Breast epithelium (tissue), 4 donors: Measurements from ENCODE around the gene TCAF1. TPM values are rescaled to one million over a fixed set of nuclear protein-coding genes. Genes with fewer than 3 reads are reported as not detected.
A peak's percentile ranks its signal among the peaks of the same experiment; 100 is the strongest.

Source experiments
- DNase-seq, 2 donors: peaks; one replicate each; pipeline ENCODE4 v3.0.0-alpha.2; 2019; ENCODE audit warnings: low spot score in 2 of 2
- H3K27ac ChIP-seq, 2 donors: fragments of 200-600 bp; sonication (generic) in 1 of 2; one replicate each; pipeline ENCODE4 v1.5.1; 2016 to 2019; ENCODE audit warnings: mild to moderate bottlenecking in 1 of 2
- H3K27me3 ChIP-seq, 2 donors: fragments of 200-600 bp; sonication (generic) in 1 of 2; one replicate each; pipeline versions ENCODE4 v1.5.1 to v1.6.0; 2017 to 2019; ENCODE audit warnings: control low read depth in 1 of 2, mild to moderate bottlenecking in 1 of 2
- H3K36me3 ChIP-seq: fragments of 200-600 bp; one replicate; pipeline ENCODE4 v1.5.1; 2019
- H3K4me1 ChIP-seq, 2 donors: fragments of 200-600 bp; sonication (generic); one replicate each; pipeline ENCODE4 v1.5.1; 2016 to 2019; ENCODE audit warnings: control low read depth in 1 of 2
- H3K4me3 ChIP-seq, 3 donors: fragments of 200-600 bp; sonication (generic); 1 replicate in 2 of 3; 2 replicates in 1 of 3; pipeline ENCODE4 v1.5.1; 2016 to 2019; ENCODE audit warnings: mild to moderate bottlenecking in 3 of 3, moderate library complexity in 2 of 3
- H3K9me3 ChIP-seq, 2 donors: fragments of 200-600 bp; sonication (generic) in 1 of 2; one replicate each; pipeline ENCODE4 v1.5.1; 2016 to 2019; ENCODE audit warnings: control low read depth in 1 of 2
- POLR2A ChIP-seq: fragments of 450-650 bp; IDR thresholded peaks from one replicate; pipeline ENCODE4 v1.6.1; 2016; ENCODE audit warnings: antibody characterized with exemption, mild to moderate bottlenecking, moderate library complexity
- POLR2AphosphoS5 ChIP-seq, 3 donors: sonication (generic); formaldehyde crosslinking; IDR thresholded peaks; one replicate each; pipeline ENCODE4 v1.6.1; 2017; ENCODE audit warnings: antibody characterized with exemption in 3 of 3
- intact Hi-C: fragments of 100-400 bp; cut with DNase I; formaldehyde crosslinking; loops from one replicate; pipeline ENCODE4 v1.15.1; 2023; ENCODE audit warnings: low total_unique reads
- total RNA-seq, 3 donors: library from RNA; depleted of rRNA; stranded (reverse); fragments of >200 nt; gene quantifications; one replicate each; pipeline ENCODE4 v1.1.0, GENCODE V29; 2016
- TF ChIP-seq, protein P1 (sequence below), 3 donors: fragments of 450-650 bp; IDR thresholded peaks; one replicate each; pipeline ENCODE4 v1.5.1; 2016 to 2017; ENCODE audit warnings: antibody characterized with exemption in 3 of 3, mild to moderate bottlenecking in 3 of 3, moderate library complexity in 3 of 3

Gene TCAF1
- total RNA-seq, 3 donors from 2014 or later = 44.5 to 51.4 (median 49.8) TPM

DNA sequence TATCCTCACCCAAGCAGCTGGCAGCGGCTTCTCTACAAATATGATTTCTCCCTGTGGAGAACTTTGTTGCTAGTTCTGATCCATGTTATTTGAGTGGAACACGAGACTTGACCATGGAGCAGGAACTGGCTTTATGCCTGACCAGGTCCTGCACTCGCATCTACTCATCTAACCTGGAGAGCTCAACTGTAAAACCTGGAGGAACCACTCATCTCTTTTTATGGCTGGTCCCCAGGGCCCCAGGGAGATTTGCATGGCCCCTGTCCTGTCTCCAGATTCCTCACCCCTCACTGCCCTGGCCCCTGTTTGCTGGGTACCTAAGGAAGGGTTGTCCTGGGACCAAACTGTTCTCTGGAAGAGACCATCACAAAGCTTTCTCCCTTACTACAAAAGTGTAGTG, 16.0 kb downstream of the TCAF1 start:
- Histone ChIP-seq H3K4me1 (no peaks in the 10 kb centered on the region), H3K27ac (no peak overlapping the region), H3K36me3 (no peaks in the 10 kb centered on the region), H3K4me3 (no peak overlapping the region), H3K9me3 (peaks cover 0 to 4% of the 10 kb centered on the region in 2 donors), H3K27me3 (no peaks in the 10 kb centered on the region)
- no peak for DNase-seq
- intact Hi-C loops = no loop called here
- no peak for TF ChIP-seq POLR2AphosphoS5 (IDR thresholded peaks at IDR 0.05)
- TF ChIP-seq, protein P1, sequence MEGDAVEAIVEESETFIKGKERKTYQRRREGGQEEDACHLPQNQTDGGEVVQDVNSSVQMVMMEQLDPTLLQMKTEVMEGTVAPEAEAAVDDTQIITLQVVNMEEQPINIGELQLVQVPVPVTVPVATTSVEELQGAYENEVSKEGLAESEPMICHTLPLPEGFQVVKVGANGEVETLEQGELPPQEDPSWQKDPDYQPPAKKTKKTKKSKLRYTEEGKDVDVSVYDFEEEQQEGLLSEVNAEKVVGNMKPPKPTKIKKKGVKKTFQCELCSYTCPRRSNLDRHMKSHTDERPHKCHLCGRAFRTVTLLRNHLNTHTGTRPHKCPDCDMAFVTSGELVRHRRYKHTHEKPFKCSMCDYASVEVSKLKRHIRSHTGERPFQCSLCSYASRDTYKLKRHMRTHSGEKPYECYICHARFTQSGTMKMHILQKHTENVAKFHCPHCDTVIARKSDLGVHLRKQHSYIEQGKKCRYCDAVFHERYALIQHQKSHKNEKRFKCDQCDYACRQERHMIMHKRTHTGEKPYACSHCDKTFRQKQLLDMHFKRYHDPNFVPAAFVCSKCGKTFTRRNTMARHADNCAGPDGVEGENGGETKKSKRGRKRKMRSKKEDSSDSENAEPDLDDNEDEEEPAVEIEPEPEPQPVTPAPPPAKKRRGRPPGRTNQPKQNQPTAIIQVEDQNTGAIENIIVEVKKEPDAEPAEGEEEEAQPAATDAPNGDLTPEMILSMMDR (IDR thresholded peaks at IDR 0.05) = no peak

DNA sequence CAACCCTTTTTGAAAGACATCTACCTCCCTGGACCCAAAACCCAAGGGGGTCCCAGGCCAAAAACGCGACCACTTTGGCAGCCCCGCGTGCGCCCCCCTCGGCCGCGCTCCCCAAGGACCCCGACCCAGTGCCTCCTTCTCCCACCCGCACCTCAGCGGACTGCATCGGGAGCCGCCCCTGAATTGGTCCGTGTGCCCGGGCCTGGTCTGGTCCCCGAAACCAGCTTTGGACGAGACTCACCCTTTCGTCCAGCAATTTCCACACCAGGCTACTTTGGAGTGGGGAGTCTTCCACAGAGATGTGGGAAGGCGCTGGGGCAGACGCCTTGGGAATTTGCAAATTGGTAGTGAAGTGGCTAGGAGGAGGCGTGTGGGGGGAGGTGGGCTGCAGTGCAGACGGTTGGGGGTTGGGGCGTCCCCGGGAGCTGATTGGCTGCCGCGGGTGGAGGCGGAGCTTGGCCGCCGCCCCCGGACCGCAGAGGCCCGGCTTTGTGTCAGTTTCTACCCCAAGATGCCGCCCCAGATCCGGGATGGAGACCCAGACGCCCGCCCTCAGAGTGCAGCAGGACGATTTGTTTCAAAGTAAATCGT, 16.9 kb downstream of the TCAF1 start:
- Histone ChIP-seq H3K27me3 (no peaks in the 10 kb centered on the region), H3K4me1 (no peaks in the 10 kb centered on the region), H3K4me3 (peak overlapping the region; percentile 34 to 68 (median 47)), H3K36me3 (no peaks in the 10 kb centered on the region), H3K9me3 (peaks cover 0 to under 1% of the 10 kb centered on the region in 2 donors), H3K27ac (peak overlapping the region; percentile 8 to 59)
- DNase-seq = peak in 1 of 2 donors; percentile 52
- intact Hi-C loops = no loop called here
- TF ChIP-seq POLR2AphosphoS5 (IDR thresholded peaks at IDR 0.05) = no peak

DNA sequence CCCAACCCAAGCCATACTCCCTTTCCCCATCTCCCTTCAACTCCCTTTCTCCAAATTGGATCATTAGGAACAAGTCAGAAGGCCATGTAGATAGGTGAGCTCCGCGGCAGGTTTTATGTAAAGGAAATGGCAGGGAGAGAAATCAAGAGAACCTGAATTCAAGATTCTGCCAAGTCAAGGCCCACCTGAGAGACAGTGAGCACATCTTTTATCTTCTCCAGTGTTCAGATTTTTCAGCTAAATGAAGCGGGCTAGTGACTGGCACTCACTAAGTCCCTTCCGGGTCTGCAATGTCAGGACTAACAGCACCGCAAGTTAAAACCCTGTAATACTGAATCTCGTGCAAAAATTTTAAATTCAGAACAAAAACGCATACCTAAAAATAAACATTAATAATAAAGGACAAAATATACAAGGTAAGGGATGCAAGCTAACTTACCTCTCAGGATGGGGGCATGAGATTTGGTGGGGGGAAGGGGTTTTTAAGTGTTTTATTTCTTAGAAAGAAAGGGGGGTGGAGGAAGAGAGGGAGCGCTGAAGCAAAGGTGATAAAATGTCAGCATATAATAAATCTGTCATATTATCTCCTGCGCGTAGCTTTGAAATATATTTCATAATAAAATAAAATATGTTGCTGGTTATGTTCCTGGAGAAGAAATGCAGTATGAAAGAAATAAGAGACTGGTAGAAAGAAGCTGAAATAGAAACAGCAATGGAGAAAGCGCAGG, 17.6 kb downstream of the TCAF1 start:
- peak overlapping the region in 1 of 2 donors; percentile 59 for H3K27ac ChIP-seq
- H3K4me3 ChIP-seq = peak overlapping the region; percentile 34 to 68 (median 47)
- DNase-seq = no peak
- no peaks in the 10 kb centered on the region for H3K4me1 ChIP-seq
- TF ChIP-seq, protein P1 (IDR thresholded peaks at IDR 0.05) = no peak
- TF ChIP-seq POLR2AphosphoS5 (IDR thresholded peaks at IDR 0.05) = no peak
- TF ChIP-seq POLR2A = no peak
- no peaks in the 10 kb centered on the region for H3K9me3 ChIP-seq
- H3K27me3 ChIP-seq = no peaks in the 10 kb centered on the region
- intact Hi-C loops = no loop called here
- H3K36me3 ChIP-seq = no peaks in the 10 kb centered on the region

DNA sequence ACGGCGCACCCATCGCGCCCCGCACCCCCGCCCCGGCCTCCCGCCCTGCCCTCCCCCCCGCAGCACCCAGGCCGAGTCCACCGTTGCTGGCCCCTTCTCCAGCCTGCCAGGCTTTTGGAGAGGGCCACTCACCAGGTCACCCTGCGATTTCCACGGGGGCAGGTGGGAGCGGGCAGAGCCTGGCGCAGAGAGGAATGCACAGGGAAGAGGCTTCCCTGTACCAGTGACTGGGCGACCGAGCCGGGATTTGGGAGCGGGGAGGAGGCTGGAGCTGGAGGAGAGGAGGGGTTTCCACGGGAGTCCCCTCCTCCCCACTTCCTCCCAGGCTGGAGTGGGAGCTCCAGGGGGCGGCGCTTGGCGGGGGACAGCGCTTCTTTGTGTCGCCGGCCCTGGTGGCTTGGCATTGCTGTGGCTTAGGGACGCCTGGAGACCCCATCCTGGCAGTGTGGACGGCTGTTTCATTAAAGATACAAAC, 19.3 kb downstream of the TCAF1 start:
- TF ChIP-seq POLR2AphosphoS5 (IDR thresholded peaks at IDR 0.05) = peak in 2 of 3 donors; percentile 25 to 38
- TF ChIP-seq, protein P1 (IDR thresholded peaks at IDR 0.05) = no peak
- peak overlapping the region; percentile 71 to 91 for H3K27ac ChIP-seq
- H3K4me3 ChIP-seq = peak overlapping the region; percentile 62 to 90 (median 69)
- intact Hi-C loops = no loop called here
- H3K36me3 ChIP-seq = no peaks in the 10 kb centered on the region
- H3K9me3 ChIP-seq = no peaks in the 10 kb centered on the region
- H3K27me3 ChIP-seq = no peaks in the 10 kb centered on the region
- peak in 1 of 2 donors; percentile 65 for DNase-seq
- H3K4me1 ChIP-seq = no peaks in the 10 kb centered on the region

DNA sequence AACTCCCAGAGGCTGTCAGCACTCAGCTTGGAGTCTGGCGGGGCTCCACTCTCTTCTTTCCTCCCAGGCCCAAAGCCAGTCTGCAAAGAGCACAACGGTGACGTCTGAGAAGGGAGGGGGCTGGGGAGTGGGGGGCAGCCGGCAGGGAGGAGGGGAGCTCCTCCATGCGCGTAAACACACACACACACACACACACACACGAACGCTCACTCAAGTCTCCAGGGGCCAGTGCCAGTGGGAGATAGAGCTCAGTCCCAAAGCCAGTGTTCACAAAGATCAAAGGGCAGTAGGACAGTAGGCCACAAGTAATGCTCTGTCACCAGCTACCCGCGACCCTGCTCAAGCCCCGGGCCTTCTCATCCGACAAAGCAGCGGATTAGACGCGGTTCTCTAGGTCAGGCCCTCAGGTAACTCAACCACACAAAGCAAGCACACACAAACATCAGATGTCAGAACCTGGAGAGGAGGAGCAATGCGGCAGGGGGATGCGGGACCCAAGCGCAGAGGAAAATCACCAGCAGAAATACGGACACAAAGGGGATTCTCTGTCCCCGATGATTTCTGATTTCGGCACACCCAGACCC, 19.9 kb downstream of the TCAF1 start:
- Histone ChIP-seq H3K4me1 (no peaks in the 10 kb centered on the region), H3K9me3 (no peaks in the 10 kb centered on the region), H3K27ac (peak overlapping the region; percentile 71 to 91), H3K4me3 (peak overlapping the region; percentile 62 to 90 (median 69)), H3K36me3 (no peaks in the 10 kb centered on the region), H3K27me3 (no peaks in the 10 kb centered on the region)
- TF ChIP-seq, protein P1 (IDR thresholded peaks at IDR 0.05) = no peak
- TF ChIP-seq POLR2A (no peak), POLR2AphosphoS5 (IDR thresholded peaks at IDR 0.05) (no peak)
- no peak for DNase-seq
- intact Hi-C loops = no loop called here
